ENCODE data around the gene SND1.

Gene SND1

DNA sequence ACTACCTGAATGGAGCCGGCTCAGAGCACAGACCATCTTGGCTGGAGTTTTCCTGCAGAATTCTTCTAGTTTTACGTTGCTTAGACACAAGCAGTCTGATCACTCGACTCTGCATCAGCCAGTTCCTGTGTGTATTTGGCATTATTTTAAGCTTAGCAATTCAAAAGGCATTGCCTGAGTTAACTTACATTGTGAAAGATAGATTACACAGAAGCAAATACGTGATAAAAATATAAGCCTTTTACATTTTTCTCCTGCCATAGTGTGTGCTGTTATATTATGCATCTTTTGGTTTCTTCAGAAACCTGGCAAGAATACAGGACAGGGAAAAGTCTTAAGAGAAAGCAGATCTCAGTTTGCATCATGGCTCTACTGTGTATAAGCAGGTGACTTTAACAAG lies 281.2 kb downstream of the SND1 start:
- no peak for DNase-seq (ENCODE audit: low read depth in 2 of 2)

DNA sequence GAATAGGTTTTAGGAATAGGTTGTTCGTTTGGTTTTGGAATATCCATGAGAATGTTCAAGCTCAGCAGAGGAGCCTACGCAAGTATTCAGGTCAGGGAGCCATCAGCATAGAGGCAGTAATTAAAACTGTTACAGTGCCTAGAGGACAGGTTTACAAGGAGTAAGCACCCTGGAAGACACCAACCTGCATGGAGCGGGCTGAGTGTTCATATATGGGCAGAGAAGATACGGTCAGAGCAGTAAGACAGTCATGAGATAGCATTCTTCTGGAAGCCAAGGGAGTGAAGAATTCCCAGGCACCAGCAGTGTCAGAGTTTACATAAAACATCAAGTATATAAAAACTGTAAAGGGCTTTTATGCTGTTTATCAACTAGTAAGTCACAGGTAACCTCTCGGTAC lies 282.7 kb downstream of the SND1 start:
- no peak for DNase-seq (ENCODE audit: low read depth in 2 of 2)

GRCh38 chr7:127935847-127936376 lies 283.9 kb downstream of the SND1 start:
- no peak for DNase-seq (ENCODE audit: low read depth in 2 of 2)

DNA sequence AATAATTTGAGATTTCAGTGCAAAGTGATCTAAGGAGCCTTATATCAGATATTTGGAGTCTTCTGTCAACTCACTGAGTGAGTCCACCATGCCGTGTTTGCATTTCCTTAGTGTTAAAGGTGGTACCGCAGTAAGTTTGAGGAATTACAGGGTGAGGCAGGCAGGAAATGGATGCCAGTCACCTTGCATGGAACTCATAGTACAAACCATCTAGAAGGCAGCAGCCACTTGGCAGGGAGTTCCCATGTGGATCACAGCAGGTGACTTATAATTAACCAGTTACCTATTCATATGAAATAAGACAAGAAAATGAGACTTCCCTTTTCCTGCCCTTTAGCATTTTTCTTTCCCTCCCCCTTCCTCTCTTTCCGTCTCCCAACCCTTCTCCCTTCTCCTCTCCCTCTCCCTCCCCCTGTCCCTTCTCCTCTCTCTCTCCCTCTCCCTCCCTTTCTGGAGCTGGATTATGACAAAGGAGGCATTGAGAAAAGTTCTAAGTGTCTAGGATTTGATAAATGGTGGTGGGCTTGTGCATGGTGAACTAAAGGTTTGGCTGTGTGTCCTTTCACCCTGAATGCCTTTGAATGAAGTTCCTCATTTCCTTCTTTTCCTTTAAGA lies 285.2 kb downstream of the SND1 start:
- no peak for DNase-seq (ENCODE audit: low read depth in 2 of 2)

DNA sequence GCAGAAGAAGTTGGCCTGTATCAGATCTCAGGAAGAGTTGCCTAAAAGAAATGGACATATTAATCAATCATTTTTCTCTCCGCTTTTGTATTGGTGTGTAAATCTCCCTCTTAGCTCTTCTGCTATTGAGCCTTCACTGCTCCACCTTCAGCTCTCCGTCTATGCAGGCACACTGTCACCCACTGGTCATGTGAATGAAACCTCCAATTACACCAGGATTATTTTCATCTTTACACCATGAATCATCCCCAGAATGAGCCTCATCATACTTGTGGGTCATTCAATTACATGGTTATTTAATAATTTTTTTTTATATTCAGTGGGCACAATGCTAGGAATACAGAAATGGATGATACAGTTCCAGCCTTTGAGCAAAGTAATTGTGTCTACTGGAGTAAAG lies 286.6 kb downstream of the SND1 start:
- no peak for DNase-seq (ENCODE audit: low read depth in 2 of 2)

GRCh38 chr7:127940381-127941160 lies 288.6 kb downstream of the SND1 start:
- DNase-seq (ENCODE audit: low read depth in 2 of 2) = no peak

DNA sequence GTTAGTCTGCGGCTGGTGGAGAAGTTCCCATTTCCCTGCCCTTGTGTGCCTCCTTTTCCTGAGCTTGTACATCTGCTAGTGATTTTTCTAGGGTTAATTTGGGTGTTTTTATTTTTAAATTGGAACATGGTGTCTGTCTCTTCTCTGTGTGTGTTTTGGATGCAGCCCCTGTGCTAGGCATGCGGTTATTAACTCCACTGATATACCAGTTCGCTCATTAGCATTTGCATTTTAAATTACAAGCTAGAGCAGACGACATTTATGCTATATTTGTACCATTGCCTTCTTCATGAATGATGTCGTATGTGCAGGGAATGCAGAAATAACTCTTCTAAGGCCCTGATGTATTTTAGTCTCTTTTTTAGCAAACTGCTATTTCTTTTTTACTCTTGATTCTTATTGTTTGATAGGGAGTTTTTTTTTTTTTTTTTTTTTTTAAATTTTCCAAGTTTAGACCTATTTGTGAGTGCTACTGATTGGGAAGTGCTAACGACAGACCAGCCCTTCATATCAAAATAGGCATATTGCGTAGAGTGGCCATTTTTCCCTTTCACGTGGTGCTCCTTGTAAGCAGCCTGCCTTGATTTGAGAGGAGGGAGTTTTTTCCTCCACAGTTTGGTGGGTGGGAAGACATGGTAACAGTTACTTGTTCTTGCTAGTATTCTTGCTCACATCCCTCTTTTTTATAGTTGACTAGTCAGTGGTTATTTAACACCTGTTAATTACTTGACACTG lies 289.6 kb downstream of the SND1 start:
- no peak for DNase-seq (ENCODE audit: low read depth in 2 of 2)

GRCh38 chr7:127943541-127944521 lies 291.8 kb downstream of the SND1 start:
- no peak for DNase-seq (ENCODE audit: low read depth in 2 of 2)

GRCh38 chr7:127946111-127946510 lies 294.1 kb downstream of the SND1 start:
- no peak for DNase-seq (ENCODE audit: low read depth in 2 of 2)

DNA sequence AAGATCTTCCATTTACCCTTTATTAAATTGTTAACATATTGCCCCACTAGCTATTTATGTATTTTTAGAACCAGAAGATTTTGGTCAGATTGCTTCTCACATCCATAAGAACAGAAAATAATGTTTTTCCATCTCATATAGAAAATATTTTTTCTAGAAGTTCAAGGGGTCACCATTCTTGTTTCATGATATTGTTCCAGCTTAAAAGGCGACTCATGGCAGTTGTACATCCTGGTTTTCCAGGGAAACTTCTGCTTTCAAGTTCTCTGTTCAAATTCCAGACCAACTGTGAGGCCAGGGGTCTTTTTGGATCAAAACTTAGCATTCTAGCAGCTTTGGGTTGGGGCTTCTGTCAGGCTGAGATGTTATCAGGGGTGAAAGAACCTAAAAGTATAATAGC lies 294.9 kb downstream of the SND1 start:
- DNase-seq (ENCODE audit: low read depth in 2 of 2) = no peak

- no peak for DNase-seq (ENCODE audit: low read depth in 2 of 2)
These were observed 296.3 kb downstream of the SND1 start for GRCh38 chr7:127948312-127948711.

- no peak for DNase-seq (ENCODE audit: low read depth in 2 of 2)
These were observed 296.9 kb downstream of the SND1 start for GRCh38 chr7:127948930-127949329.

DNA sequence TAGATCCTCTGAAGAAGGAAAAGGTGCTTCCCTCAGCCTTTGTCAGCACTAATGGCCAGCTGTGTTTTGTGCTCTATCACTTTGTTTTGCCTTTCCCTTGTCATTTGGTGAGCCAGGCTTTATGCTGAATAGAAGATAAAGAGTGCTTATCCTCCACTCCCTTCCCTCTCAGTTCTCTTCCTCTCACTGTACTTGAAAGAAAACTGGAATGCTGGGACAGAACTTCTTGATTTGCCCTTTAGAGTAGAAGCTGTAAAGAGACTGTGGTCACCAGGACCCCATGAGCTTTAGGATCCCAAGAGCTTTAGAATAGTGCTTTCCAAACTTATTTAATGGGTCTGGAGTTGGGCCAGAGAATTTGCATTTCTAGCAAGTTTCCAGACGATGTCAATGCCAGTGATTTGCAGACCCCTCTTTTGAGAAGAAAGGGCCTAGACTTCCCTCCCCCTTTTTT lies 297.8 kb downstream of the SND1 start:
- DNase-seq (ENCODE audit: low read depth in 2 of 2) = no peak

DNA sequence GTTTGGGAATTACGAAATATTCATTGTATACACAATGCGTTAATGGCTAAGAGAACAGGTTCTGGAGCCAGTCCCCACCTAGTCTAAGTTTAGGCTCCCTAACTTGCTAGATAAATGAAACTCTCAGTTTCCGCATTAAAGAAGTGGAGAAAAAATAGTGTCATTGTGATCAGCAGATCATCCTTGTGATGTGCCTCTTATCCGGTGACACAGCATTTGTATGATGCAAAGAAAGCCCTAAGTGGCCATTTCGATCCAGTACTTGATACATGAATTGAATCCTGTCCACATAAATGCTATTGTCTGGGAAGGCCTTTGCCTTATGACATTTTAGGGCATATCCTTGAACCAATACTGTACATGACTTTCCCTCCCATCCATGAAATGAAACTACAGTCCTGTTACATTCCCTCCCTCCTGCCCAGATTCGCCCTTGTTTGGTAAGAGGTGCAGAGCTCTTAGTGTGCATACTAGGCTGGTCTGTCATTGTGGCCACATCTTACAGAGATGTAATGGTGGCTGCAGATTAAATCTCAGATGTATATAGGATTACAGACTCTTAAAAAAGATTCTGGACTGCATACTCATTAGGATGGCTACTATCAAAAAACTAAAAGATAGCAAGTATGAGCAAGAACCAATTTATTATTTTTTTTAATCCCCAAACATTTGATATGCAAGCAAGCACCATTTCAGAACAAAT lies 298.4 kb downstream of the SND1 start:
- DNase-seq (ENCODE audit: low read depth in 2 of 2) = no peak

GRCh38 chr7:127953423-127954356 lies 301.7 kb downstream of the SND1 start:
- no peak for DNase-seq (ENCODE audit: low read depth in 2 of 2)

GRCh38 chr7:127954357-127954748 lies 302.4 kb downstream of the SND1 start:
- no peak for DNase-seq (ENCODE audit: low read depth in 2 of 2)

- no peak for DNase-seq (ENCODE audit: low read depth in 2 of 2)
These were observed 303.1 kb downstream of the SND1 start for GRCh38 chr7:127955051-127955531.

- DNase-seq (ENCODE audit: low read depth in 2 of 2) = no peak
These were observed 305.9 kb downstream of the SND1 start for GRCh38 chr7:127957886-127958285.

GRCh38 chr7:127959770-127960169 lies 307.8 kb downstream of the SND1 start:
- no peak for DNase-seq (ENCODE audit: low read depth in 2 of 2)

Data from activated CD4-positive, alpha-beta T cell treated with anti-CD3 and anti-CD28 coated beads for 24 hours (primary cell).